Skeletal muscle tissue (tissue), 4 donors: Measurements from ENCODE around the gene CD151. TPM values are rescaled to one million over a fixed set of nuclear protein-coding genes. Genes with fewer than 3 reads are reported as not detected.
A peak's percentile ranks its signal among the peaks of the same experiment; 100 is the strongest.

Source experiments
- H3K27ac ChIP-seq: one replicate; pipeline ENCODE4 v1.7.0; 2013; ENCODE audit warnings: mild to moderate bottlenecking, low read depth, low read length, inconsistent platforms
- H3K27me3 ChIP-seq, 3 donors: one replicate each; pipeline ENCODE4 v1.7.0; 2013; ENCODE audit warnings: low read length in 3 of 3; ENCODE audit not compliant: control insufficient read depth in 3 of 3, insufficient read depth in 3 of 3
- H3K36me3 ChIP-seq, 3 donors: one replicate each; pipeline ENCODE4 v1.7.0; 2013; ENCODE audit warnings: low read length in 3 of 3; ENCODE audit not compliant: control insufficient read depth in 3 of 3, insufficient read depth in 3 of 3
- H3K4me1 ChIP-seq, 3 donors: one replicate each; pipeline ENCODE4 v1.7.0; 2013; ENCODE audit warnings: low read length in 3 of 3, mild to moderate bottlenecking in 3 of 3; ENCODE audit not compliant: control insufficient read depth in 3 of 3, insufficient read depth in 3 of 3
- H3K4me3 ChIP-seq, 3 donors: one replicate each; pipeline ENCODE4 v1.7.0; 2013; ENCODE audit warnings: low read length in 3 of 3
- H3K9ac ChIP-seq, 3 donors: one replicate each; pipeline ENCODE4 v1.7.0; 2013; ENCODE audit warnings: low read length in 3 of 3, mild to moderate bottlenecking in 3 of 3, moderate library complexity in 2 of 3, low read depth in 1 of 3
- H3K9me3 ChIP-seq, 3 donors: one replicate each; pipeline ENCODE4 v1.7.0; 2013; ENCODE audit warnings: low read length in 3 of 3; ENCODE audit not compliant: control insufficient read depth in 3 of 3
- total RNA-seq: library from RNA; depleted of rRNA; stranded (reverse); fragments of >200 nt; gene quantifications from one replicate; pipeline ENCODE4 v1.2.3, GENCODE V29; 2014
- donor health status: Osteomylitis.

The CD151 gene
- total RNA-seq, 1 donor from 2014 or later = 94.5 TPM

DNA sequence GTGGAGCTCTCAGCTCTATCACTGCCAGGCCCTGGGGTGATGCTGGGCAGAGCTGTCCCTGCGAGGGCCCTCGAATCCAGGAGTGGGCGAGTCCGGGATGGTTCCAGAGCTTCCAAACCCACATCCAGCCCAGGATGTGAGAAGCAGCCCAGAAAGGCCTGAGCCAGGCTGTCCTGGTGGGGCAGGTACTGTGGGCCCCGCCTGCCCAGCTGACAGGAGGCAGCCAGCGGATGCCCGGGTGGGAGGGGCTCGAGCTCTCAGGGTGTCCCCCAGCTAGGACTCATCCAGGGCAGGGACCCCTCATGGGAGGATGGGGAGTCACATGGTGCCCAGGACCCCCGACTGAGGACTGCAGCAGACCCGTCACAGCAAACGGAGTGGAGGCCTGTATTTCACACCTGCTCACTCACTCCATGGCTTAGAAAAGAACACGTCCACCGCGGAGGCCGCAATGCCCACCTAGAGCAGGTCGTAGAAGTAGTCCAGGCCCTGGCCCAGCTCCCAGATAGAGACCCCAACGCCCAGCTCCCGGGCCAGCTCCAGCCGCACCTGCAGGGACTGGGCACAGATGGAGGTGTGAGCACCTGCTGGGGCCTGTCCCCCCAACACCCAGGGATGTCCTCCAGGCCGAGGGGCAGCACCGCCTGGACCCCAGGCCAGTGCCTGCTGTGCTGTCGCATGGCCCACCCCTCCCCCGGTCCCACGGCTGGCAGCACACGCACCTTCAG is 36.8 kb downstream of the CD151 start:
- peaks cover 8 to 18% (median 14%) of the 10 kb centered on the region in 3 donors for H3K36me3 ChIP-seq
- H3K4me1 ChIP-seq = no peaks in the 10 kb centered on the region
- no peak overlapping the region for H3K27ac ChIP-seq
- H3K9me3 ChIP-seq = no peaks in the 10 kb centered on the region
- no peak overlapping the region for H3K9ac ChIP-seq
- H3K27me3 ChIP-seq = no peaks in the 10 kb centered on the region
- no peak overlapping the region for H3K4me3 ChIP-seq

DNA sequence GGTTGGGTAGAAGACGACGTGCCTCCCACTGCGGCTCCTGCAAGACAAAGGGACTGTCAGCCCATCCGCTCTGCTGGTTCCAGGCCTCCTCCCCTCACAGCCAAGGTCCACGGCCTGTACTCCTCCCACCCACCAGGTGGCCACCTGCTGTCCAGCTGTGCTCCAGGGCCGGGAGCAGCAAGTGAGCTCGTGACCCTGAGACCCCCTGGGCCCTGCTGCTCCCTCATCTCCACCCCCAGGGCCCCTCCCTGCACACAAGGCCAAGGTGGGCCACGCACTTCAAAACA is 37.3 kb downstream of the CD151 start:
- no peak overlapping the region for H3K4me3 ChIP-seq
- no peaks in the 10 kb centered on the region for H3K9me3 ChIP-seq
- peaks cover 8 to 17% (median 14%) of the 10 kb centered on the region in 3 donors for H3K36me3 ChIP-seq
- no peaks in the 10 kb centered on the region for H3K4me1 ChIP-seq
- no peak overlapping the region for H3K9ac ChIP-seq
- H3K27me3 ChIP-seq = no peaks in the 10 kb centered on the region
- no peak overlapping the region for H3K27ac ChIP-seq

DNA sequence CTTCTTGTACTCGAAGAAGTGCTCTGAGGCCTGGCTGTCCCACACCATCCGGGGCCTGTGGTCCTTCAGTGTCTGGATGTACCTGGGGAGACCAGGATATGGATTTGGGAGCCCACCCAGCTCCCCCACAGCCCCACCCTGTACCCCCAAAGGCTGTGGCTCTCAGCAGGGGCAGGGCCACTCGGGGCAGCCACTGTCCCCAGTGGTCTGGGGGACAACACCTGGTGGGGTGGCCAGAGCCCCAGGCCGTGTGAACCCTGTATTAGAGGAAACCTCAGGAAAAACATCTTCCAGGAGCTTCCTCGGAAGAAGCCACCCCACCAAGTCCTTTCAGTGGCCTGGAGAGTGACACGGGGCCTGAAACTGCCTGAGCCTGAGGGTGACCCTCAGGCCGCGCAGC is 37.7 kb downstream of the CD151 start:
- Histone ChIP-seq H3K36me3 (peaks cover 8 to 15% (median 12%) of the 10 kb centered on the region in 3 donors), H3K4me3 (no peak overlapping the region), H3K9ac (no peak overlapping the region), H3K27me3 (no peaks in the 10 kb centered on the region), H3K27ac (no peak overlapping the region), H3K9me3 (no peaks in the 10 kb centered on the region), H3K4me1 (no peaks in the 10 kb centered on the region)

DNA sequence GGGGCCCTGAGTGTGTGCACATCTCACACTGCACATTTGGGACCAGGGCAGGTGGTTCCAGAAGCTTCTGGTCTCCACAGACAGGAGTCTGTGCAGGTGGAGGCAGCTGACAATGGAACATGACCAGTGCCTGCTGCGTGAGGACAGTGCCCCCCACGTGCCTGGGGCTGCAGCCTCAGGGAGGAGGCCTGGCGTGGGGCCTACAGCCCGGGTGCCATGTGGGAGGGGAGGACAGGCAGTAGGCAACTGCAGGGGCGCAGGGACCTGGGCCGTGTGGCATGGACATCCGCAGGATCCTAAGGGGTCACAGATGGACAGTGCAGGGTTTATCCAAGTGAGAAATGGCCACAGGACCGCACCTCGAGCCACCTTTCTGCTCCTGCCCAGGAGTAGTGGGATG is 38.7 kb downstream of the CD151 start:
- no peak overlapping the region for H3K27ac ChIP-seq
- no peaks in the 10 kb centered on the region for H3K27me3 ChIP-seq
- H3K4me3 ChIP-seq = no peak overlapping the region
- H3K36me3 ChIP-seq = peaks cover 5 to 10% (median 7%) of the 10 kb centered on the region in 3 donors
- H3K4me1 ChIP-seq = peaks cover 5 to 10% (median 7%) of the 10 kb centered on the region in 3 donors
- no peaks in the 10 kb centered on the region for H3K9me3 ChIP-seq
- no peak overlapping the region for H3K9ac ChIP-seq

DNA sequence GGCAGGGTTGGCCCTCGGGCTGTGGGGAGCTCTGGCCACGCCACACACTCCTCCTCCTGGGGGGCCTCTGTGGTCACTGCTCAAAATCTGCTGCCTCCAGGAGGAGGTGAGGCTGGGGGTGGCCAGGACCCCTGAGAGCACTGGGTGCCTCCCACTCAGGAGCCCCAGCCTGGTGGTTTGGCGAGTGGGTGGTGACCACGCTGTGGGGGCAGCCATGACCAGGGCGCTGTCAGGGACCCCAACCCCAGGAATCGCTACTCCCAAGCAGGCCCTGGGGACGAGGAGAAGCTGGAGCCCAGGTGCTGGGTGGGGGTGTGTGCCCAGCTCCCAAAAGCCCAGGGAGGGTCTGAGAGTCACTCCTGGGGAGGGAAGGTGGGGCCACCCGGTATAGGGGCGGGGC is 40.0 kb downstream of the CD151 start:
- Histone ChIP-seq H3K27ac (no peak overlapping the region), H3K36me3 (peaks cover 3 to 9% (median 5%) of the 10 kb centered on the region in 3 donors), H3K4me1 (peaks cover 13 to 20% (median 14%) of the 10 kb centered on the region in 3 donors), H3K9me3 (no peaks in the 10 kb centered on the region), H3K27me3 (no peaks in the 10 kb centered on the region), H3K9ac (no peak overlapping the region), H3K4me3 (no peak overlapping the region)

DNA sequence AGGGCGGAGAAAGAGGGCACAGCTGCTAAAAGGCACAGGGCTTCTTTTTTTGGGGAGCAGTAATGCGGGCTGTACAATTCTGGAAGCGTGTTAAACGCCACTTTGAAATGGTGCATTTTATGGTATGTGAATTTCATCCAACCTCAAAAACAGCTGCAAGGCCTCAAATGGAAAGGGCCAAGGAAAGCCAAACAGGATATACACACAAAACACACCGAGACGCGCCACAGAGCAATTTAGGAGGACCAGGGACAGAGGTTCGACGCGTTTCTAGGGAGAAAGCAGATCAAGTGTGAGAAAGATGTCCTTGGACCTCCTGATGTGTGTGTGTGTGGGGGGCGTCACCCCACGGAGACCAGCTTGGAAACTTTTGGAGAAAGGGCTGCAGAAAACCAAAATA is 41.0 kb downstream of the CD151 start:
- Histone ChIP-seq H3K27me3 (no peaks in the 10 kb centered on the region), H3K4me3 (no peak overlapping the region), H3K27ac (no peak overlapping the region), H3K4me1 (peaks cover 13 to 20% (median 14%) of the 10 kb centered on the region in 3 donors), H3K9me3 (no peaks in the 10 kb centered on the region), H3K36me3 (peaks cover 1 to 11% (median 3%) of the 10 kb centered on the region in 3 donors), H3K9ac (no peak overlapping the region)

DNA sequence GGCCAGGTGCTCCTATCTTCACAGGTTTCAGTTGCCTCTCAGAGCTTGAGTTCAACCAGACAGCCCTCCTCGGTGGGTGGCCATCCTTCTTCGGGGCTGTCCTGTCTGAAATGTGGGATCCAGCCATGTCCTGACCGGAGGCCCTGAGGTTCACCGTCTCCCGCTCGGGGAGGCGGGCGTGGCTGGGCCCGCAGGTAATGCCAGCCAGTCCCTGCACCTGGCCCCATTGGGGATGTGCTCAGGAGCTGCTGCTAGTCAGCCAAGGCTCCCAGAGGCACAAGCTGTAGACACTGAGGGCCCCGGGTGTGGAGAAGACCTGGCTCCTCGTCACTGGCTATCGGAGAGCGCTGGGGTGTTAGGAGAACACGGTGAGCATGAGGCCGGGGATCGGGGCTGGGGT is 42.5 kb downstream of the CD151 start:
- no peak overlapping the region for H3K27ac ChIP-seq
- no peaks in the 10 kb centered on the region for H3K27me3 ChIP-seq
- H3K9me3 ChIP-seq = no peaks in the 10 kb centered on the region
- peaks cover 0 to 13% (median 8%) of the 10 kb centered on the region in 3 donors for H3K36me3 ChIP-seq
- H3K4me3 ChIP-seq = no peak overlapping the region
- H3K9ac ChIP-seq = no peak overlapping the region
- H3K4me1 ChIP-seq = peaks cover 13 to 20% (median 14%) of the 10 kb centered on the region in 3 donors

DNA sequence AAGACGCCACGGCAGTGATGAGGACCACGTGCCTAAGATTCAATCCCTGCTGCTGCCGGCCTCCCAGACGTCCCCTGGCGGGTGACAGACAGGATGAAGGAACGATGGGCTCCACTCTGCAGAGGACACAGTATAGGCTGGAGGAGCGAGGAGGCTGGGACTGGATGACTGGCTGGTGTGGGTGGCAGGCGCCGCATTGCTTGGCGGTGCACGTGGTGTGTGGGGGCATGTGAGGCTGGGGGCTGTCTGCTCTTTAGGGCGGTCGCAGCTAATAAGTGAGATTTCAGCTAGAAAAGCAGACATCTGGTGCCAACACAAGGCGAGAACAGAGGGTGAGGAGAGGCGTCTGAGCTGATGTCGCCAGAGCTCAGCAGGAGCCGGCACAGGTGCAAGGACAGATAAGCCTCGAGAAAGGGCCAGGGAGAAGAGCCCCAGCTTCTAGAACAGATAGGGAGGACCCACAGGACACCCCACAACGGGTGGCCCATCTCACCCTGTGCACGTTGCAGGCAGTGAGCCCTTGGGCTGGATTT is 43.1 kb downstream of the CD151 start:
- Histone ChIP-seq H3K9ac (no peak overlapping the region), H3K4me3 (no peak overlapping the region), H3K36me3 (peaks cover 6 to 16% (median 12%) of the 10 kb centered on the region in 3 donors), H3K27ac (no peak overlapping the region), H3K27me3 (no peaks in the 10 kb centered on the region), H3K4me1 (peaks cover 13 to 20% (median 14%) of the 10 kb centered on the region in 3 donors), H3K9me3 (no peaks in the 10 kb centered on the region)

DNA sequence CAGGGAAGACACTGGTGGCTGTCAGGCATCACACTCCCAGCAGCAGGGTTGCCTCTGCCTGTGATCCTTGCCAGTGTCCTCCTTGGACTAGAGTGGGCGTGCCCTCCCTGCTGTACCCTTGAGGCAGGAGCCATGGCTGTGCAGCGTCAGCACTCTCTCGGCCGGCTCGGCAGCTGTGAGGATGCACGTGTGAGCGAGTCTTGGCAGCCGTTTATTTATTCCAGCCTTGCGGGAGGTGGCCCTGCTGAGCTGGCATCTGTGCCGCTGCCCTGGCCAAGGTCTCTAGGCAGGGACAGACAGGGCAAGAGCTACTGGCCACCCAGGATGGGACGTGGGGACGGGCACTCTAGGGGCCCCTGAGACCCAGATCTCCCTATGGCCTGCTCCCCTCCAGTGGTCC is 43.8 kb downstream of the CD151 start:
- Histone ChIP-seq H3K36me3 (peaks cover 7 to 16% (median 14%) of the 10 kb centered on the region in 3 donors), H3K4me1 (peaks cover 13 to 20% (median 14%) of the 10 kb centered on the region in 3 donors), H3K9ac (peak overlapping the region in 1 of 3 donors; percentile 16), H3K9me3 (no peaks in the 10 kb centered on the region), H3K27ac (no peak overlapping the region), H3K4me3 (peak overlapping the region in 1 of 3 donors; percentile 35), H3K27me3 (no peaks in the 10 kb centered on the region)

DNA sequence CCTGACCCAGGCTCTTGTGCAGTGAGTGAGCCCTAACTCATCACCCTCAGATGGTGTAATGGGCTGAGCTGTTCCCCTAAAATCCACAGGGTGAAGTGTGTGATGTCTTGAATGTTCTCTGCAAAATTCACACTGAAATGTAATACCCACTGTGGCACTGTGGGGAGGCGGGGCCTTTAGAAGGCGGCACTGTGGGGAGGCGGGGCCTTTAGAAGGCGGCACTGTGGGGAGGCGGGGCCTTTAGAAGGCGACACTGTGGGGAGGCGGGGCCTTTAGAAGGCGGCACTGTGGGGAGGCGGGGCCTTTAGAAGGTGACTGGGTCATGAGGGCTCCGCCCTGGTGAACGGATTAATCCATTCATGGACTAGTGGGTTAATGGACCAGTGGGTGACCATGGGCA is 44.8 kb downstream of the CD151 start:
- H3K27me3 ChIP-seq = no peaks in the 10 kb centered on the region
- no peak overlapping the region for H3K4me3 ChIP-seq
- no peak overlapping the region for H3K27ac ChIP-seq
- H3K4me1 ChIP-seq = peaks cover 13 to 20% (median 14%) of the 10 kb centered on the region in 3 donors
- no peaks in the 10 kb centered on the region for H3K9me3 ChIP-seq
- H3K9ac ChIP-seq = no peak overlapping the region
- peaks cover 7 to 20% (median 18%) of the 10 kb centered on the region in 3 donors for H3K36me3 ChIP-seq
